ENCODE data around the gene DNAJC15. TPM values are rescaled to one million over a fixed set of nuclear protein-coding genes. Genes with fewer than 3 reads are reported as not detected.

The DNAJC15 gene
- polyA plus RNA-seq, 6 donors from 2014 or later, result 17.0 to 46.1 (median 32.9) TPM

DNA sequence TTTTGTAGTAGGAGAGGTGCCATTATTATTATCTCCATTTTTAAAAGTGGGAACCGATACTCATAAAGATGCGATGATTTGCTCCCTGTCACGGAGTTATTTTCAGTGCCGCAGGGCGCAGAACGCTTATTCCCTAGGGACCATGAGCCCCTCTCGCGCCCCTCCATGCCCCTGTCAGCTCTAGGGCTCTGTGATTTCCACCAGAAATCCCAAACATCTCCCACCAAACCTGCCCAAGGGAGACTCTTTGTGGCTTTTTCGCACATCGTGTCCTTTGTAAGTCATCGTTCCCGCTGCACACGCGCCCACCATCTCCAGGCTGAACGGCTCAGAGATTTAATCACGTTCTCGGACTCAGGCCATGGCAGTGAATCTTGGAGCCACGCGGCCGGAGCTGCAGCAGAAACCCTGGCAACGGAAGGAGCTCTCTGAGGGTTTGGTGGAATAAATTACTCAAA is 105.1 kb downstream of the DNAJC15 start:
- H3K36me3 Mint-ChIP-seq, result no peaks in the 10 kb centered on the region
- ATAC-seq (ENCODE audit: low read depth in 2 of 2) (no peak), DNase-seq (no peak)
- H3K9me3 Mint-ChIP-seq, result no peaks in the 10 kb centered on the region
- H3K4me3 Mint-ChIP-seq, result peak overlapping the region in 2 of 8 donors; percentile 12 to 46
- no peak overlapping the region for H3K27ac Mint-ChIP-seq
- H3K27me3 Mint-ChIP-seq, result peaks cover 25 to 29% (median 26%) of the 10 kb centered on the region in 3 donors
- H3K4me1 Mint-ChIP-seq, result peaks cover 11 to 20% (median 13%) of the 10 kb centered on the region in 3 donors

DNA sequence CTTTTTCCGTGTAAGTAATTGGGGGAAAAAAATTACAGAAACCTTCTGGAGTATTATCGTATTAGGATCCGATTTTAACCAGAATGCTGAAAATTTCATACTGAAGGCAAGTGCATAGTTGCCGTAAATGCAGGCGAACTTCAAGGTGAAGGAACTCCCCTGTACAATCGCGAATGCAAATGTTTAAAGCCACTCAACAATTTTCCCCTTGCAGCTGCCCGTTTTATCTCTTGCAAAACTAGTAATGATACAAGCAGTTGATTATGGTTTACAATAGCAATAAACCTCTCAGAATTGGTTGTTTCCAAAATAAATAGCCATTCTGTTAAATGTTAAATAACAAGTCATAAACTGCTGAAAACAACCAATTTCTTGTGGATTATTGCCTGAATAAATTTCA is 105.7 kb downstream of the DNAJC15 start:
- Mint-ChIP-seq H3K9me3 (no peaks in the 10 kb centered on the region), H3K4me3 (peak overlapping the region in 1 of 8 donors; percentile 46), H3K4me1 (peaks cover 11 to 20% (median 13%) of the 10 kb centered on the region in 3 donors), H3K27me3 (peaks cover 26 to 30% (median 29%) of the 10 kb centered on the region in 3 donors), H3K27ac (no peak overlapping the region), H3K36me3 (no peaks in the 10 kb centered on the region)
- no peak for DNase-seq
- no peak for ATAC-seq (ENCODE audit: low read depth in 2 of 2)

DNA sequence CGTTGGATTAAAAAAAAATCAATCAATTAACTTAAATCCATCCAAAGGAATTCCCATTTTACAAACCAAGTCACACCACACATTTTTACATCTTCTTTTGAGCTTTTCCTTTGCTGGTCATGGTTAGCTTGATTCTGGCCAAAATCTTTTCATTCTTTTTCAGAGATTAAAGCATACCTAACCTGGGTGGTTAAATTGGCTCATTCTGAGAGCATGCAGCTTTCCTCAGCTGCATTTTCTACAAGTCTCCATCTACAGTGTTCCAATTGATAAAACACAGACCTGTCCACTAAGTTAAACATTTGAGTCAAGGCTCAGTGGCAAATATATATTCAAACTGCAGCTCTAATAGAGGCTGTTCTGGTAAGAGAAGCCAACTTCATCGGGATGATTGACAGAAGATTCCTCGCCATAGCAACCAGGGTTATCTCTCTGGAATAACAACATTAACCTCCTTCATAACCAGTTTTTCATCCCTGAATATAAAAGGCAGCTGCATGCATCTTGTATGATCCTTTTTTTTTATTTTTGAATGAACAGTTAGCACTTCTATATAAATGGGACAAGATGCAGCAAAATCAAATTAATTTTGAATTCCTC is 106.2 kb downstream of the DNAJC15 start:
- no peak for DNase-seq
- Mint-ChIP-seq H3K4me3 (no peak overlapping the region), H3K4me1 (peaks cover 11 to 20% (median 13%) of the 10 kb centered on the region in 3 donors), H3K27ac (peak overlapping the region in 1 of 6 donors; percentile 62), H3K9me3 (no peaks in the 10 kb centered on the region), H3K36me3 (no peaks in the 10 kb centered on the region), H3K27me3 (peaks cover 26 to 30% (median 29%) of the 10 kb centered on the region in 3 donors)
- no peak for ATAC-seq (ENCODE audit: low read depth in 2 of 2)

DNA sequence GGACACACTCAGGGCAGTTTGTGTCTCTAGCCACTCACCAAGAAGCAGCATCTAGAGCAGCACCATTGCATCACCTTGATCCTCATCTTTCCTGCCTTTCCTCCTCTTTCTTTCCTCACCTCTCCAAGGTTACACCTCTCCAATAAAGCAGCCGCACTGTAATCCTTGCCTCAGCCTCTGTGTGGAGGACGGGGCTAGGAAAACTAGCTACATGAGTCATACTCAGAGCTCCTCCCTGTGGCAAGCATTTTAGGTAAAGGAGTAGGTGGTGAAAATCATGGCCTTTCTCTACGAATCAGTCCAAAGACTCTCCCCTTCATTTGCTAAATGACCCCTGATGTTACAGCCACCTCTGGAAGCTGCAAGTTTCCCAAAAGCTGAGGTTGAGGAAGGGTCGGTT is 108.9 kb downstream of the DNAJC15 start:
- Mint-ChIP-seq H3K9me3 (peaks cover 0 to 1% (median 0%) of the 10 kb centered on the region in 7 donors), H3K27ac (no peak overlapping the region), H3K27me3 (peaks cover 30 to 39% (median 31%) of the 10 kb centered on the region in 3 donors), H3K4me3 (no peak overlapping the region), H3K4me1 (peaks cover 11 to 14% (median 13%) of the 10 kb centered on the region in 3 donors), H3K36me3 (no peaks in the 10 kb centered on the region)
- no peak for ATAC-seq (ENCODE audit: low read depth in 2 of 2)
- no peak for DNase-seq

DNA sequence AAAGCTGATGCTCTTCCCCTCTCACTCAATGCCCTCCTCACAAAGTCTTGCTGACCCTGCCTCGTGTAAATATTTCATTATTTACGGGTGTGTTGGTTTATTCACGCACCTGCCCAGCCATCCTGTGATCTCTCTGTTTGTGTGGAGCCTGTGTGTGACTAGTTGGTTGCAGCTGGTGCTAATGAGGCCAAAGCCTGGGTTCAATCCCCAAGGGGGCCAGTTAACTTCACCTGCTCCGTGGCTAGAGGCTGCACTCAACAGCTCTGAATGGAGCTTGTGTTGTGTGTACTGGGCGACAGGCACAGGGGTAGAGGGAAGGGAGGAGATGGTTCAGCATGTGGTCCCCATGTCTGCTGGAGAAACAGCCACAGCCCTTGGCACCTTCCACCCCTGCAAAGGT is 109.5 kb downstream of the DNAJC15 start:
- H3K27me3 Mint-ChIP-seq, result peaks cover 24 to 36% (median 27%) of the 10 kb centered on the region in 3 donors
- no peak for ATAC-seq (ENCODE audit: low read depth in 2 of 2)
- H3K4me3 Mint-ChIP-seq, result no peak overlapping the region
- no peak for DNase-seq
- no peak overlapping the region for H3K27ac Mint-ChIP-seq
- peaks cover 0 to 1% (median 0%) of the 10 kb centered on the region in 7 donors for H3K9me3 Mint-ChIP-seq
- peaks cover 5 to 8% (median 7%) of the 10 kb centered on the region in 3 donors for H3K4me1 Mint-ChIP-seq
- H3K36me3 Mint-ChIP-seq, result no peaks in the 10 kb centered on the region

DNA sequence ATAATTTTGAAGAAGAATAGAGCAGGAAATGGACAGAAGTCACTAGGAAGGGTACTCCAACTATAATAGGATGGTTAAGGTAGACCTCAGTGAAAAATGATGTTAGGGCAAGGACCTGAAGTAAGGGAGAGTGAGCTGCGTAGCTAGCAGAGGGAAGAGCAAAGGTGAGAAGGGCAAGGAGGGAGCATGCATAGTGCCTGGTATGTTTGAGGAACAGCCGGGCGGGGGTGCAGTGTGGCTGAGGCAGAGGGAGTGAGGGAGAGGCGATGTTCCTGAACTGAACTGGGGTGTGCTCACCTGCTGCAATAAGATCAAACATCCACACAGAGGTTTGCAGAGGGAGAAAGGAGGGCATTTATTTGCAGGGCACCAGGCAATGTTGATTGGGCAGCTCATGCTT is 110.4 kb downstream of the DNAJC15 start:
- ATAC-seq (ENCODE audit: low read depth in 2 of 2), result no peak
- no peaks in the 10 kb centered on the region for H3K4me1 Mint-ChIP-seq

DNA sequence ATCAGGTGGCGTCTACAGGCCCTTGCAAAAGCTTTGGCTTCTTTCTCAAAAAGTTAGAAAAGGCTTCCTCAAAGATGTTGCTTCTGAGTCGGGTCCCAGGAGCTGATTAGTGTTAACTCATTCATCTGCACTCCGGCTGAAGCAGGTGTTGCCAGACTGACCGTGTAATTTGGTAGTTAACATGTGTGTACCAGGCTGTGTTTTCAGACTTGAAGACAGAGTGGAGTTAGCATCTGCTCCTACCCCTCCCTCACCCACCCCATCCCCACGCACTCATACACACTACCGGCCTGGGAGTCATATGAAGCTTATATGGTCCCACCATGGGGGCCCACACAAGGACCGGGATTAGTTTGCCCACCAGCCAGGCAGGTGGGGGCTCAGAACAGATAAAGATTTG is 111.5 kb downstream of the DNAJC15 start:
- no peak for DNase-seq
- peaks cover 19 to 36% (median 19%) of the 10 kb centered on the region in 3 donors for H3K27me3 Mint-ChIP-seq
- H3K9me3 Mint-ChIP-seq, result peaks cover 0 to 1% (median 0%) of the 10 kb centered on the region in 7 donors
- no peak overlapping the region for H3K27ac Mint-ChIP-seq
- no peak for ATAC-seq (ENCODE audit: low read depth in 2 of 2)
- no peaks in the 10 kb centered on the region for H3K36me3 Mint-ChIP-seq
- no peaks in the 10 kb centered on the region for H3K4me1 Mint-ChIP-seq
- H3K4me3 Mint-ChIP-seq, result no peak overlapping the region

More for the DNA sequence above, 110.4 kb downstream of the DNAJC15 start:
- peaks cover 23 to 36% (median 27%) of the 10 kb centered on the region in 3 donors for H3K27me3 Mint-ChIP-seq
- no peak overlapping the region for H3K27ac Mint-ChIP-seq
- DNase-seq, result no peak
- peaks cover 0 to 1% (median 0%) of the 10 kb centered on the region in 7 donors for H3K9me3 Mint-ChIP-seq
- H3K4me3 Mint-ChIP-seq, result no peak overlapping the region
- no peaks in the 10 kb centered on the region for H3K36me3 Mint-ChIP-seq

DNA sequence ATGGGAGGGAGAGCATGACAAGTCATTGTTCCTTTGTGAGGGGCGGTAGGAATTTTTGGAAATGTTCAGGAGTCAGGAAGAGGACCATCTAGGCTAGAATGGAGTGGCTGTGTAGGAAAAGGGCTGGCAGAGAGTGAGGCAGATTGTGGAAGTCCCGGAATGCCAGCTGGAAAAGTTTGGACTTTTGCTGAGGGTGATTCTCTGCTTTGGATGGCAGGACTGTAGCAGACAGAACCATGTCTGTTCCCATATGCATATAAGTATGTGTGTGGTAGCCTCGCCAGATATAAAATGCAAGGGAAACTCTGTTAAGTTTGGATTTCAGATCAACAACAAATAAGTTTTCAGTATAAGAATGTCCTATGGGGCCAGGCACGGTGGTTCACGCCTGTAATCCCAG is 112.1 kb downstream of the DNAJC15 start:
- no peak overlapping the region for H3K4me3 Mint-ChIP-seq
- ATAC-seq (ENCODE audit: low read depth in 2 of 2) (no peak), DNase-seq (no peak)
- peaks cover 0 to 1% (median 0%) of the 10 kb centered on the region in 7 donors for H3K9me3 Mint-ChIP-seq
- H3K27me3 Mint-ChIP-seq, result peaks cover 19 to 36% (median 20%) of the 10 kb centered on the region in 3 donors
- no peaks in the 10 kb centered on the region for H3K4me1 Mint-ChIP-seq
- H3K36me3 Mint-ChIP-seq, result no peaks in the 10 kb centered on the region
- peak overlapping the region in 2 of 6 donors; percentile 12 to 75 for H3K27ac Mint-ChIP-seq

DNA sequence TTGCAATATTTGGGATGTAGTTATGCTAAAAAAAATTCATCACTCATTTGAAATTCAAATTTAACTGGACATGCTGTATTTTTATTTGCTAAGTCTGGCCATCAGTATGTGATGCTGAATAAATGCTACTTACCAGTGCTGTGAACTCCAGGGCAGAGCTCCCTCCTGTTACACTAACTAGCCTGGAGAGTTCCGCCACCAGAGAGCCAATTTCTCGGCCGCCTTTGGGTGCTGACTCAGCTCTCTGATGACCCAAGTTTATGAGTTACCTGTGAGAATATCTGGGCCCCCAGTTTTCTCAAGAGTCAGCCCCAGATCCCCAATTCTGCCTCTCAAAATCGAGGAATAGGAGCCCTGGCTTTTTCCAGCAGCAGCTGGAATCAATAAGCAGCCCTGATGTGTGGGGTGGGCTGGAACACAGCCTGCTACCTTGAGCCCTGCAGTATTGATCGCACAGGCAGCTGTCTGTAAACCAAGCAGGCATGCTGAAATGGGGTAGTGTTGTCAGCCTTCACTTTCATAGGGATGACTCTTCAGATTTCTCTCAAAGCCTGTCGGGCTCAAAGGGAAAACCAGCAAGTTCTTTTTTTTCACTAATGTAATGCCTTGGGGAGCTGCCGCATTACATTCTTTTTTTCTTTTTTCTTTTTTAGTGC is 113.7 kb downstream of the DNAJC15 start:
- ATAC-seq (ENCODE audit: low read depth in 2 of 2), result no peak
- Mint-ChIP-seq H3K4me3 (no peak overlapping the region), H3K27me3 (peaks cover 19 to 46% (median 23%) of the 10 kb centered on the region in 3 donors), H3K27ac (no peak overlapping the region), H3K4me1 (no peaks in the 10 kb centered on the region), H3K36me3 (no peaks in the 10 kb centered on the region), H3K9me3 (peaks cover 0 to 1% (median 0%) of the 10 kb centered on the region in 7 donors)
- no peak for DNase-seq

DNA sequence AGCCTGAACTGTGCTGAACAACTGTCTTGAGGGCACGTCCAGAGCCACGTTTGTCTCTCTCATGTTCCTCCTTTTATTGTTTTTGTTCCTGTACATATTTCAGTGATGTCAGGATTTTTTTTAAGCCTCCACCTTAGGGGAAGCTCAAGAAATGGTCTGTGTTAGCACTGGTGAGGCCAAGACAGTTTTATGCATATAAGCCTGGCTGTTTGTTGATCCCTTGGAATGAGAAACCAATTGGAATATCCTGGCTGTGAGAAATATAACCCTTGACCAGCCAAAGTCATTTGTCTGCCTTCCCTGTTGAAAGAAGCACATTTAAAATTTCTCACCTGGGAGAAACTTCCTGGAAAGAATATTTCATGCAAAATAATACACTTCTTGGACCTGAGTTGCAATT is 115.8 kb downstream of the DNAJC15 start:
- Mint-ChIP-seq H3K27me3 (peaks cover 12 to 36% (median 15%) of the 10 kb centered on the region in 3 donors), H3K36me3 (no peaks in the 10 kb centered on the region), H3K9me3 (peaks cover 0 to 1% (median 0%) of the 10 kb centered on the region in 7 donors), H3K4me3 (no peak overlapping the region), H3K4me1 (no peaks in the 10 kb centered on the region), H3K27ac (peak overlapping the region in 1 of 6 donors; percentile 24)
- DNase-seq (no peak), ATAC-seq (ENCODE audit: low read depth in 2 of 2) (no peak)

DNA sequence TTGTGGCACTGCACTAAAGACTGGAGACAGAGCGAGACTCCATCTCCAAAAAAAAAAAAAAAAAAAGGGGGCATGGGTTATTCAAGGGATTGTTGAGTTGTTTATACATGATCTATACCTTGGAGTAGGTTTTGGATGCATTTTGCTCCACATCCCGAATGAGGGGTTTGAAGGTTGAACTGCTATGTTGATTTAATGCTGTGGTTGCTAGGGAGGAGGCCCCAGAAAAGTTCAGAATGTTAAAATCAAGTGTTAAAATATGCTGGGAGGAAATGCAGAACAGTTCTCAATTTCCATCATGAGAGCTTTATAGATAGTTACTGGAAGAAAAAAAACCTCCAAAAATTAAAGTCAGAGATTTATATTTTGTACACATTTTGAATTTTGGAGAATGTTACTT is 116.5 kb downstream of the DNAJC15 start:
- no peak for ATAC-seq (ENCODE audit: low read depth in 2 of 2)
- DNase-seq, result no peak
- Mint-ChIP-seq H3K4me3 (no peak overlapping the region), H3K36me3 (no peaks in the 10 kb centered on the region), H3K9me3 (peaks cover 0 to 1% (median 0%) of the 10 kb centered on the region in 7 donors), H3K27me3 (peaks cover 12 to 40% (median 15%) of the 10 kb centered on the region in 3 donors), H3K27ac (no peak overlapping the region), H3K4me1 (no peaks in the 10 kb centered on the region)

DNA sequence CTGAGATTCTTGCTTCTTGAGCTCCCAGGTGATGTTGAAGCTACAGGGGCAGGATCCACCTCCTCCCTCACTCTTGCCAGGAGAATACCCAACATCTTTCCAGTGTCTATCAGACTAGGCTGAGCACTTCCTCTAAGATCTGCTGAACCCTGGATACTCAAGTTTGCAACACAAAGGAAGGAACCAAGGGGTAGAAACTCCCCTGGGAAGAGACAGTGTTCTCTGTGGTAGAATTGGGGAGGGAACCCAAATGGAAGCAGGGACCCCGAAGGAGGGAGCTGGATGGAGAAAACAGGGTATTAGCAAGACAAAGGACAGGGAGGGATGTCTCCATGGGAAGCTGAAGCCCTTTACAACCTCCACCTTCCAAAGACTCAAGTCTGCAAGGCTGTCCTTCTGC is 117.6 kb downstream of the DNAJC15 start:
- Mint-ChIP-seq H3K9me3 (no peaks in the 10 kb centered on the region), H3K4me1 (no peaks in the 10 kb centered on the region), H3K27me3 (peaks cover 13 to 41% (median 13%) of the 10 kb centered on the region in 3 donors), H3K4me3 (no peak overlapping the region), H3K36me3 (no peaks in the 10 kb centered on the region), H3K27ac (no peak overlapping the region)
- DNase-seq (no peak), ATAC-seq (ENCODE audit: low read depth in 2 of 2) (no peak)

DNA sequence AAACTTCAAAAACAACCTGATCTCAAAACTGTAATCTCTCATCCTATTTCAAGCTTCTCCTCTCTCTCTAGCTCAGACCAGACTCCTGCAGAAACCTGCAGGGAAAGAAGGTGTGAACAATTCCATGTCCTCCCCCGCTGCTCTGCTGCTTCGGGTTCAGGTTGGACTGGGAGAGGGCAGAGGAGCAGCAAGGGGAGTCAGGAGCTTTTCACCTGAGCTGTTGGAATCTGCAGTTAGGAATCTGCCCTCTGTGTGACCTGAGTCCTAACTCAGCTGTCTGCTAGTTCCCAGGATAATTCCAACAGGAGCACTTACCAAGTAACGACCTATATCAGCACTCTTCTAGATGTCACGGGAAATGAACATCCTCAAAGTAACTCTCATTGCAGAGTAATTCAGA is 118.3 kb downstream of the DNAJC15 start:
- Mint-ChIP-seq H3K27me3 (peaks cover 17 to 48% (median 18%) of the 10 kb centered on the region in 3 donors), H3K36me3 (no peaks in the 10 kb centered on the region), H3K4me3 (no peak overlapping the region), H3K27ac (no peak overlapping the region), H3K4me1 (peaks cover 0 to 2% (median 0%) of the 10 kb centered on the region in 3 donors), H3K9me3 (no peaks in the 10 kb centered on the region)
- no peak for ATAC-seq (ENCODE audit: low read depth in 2 of 2)
- no peak for DNase-seq

DNA sequence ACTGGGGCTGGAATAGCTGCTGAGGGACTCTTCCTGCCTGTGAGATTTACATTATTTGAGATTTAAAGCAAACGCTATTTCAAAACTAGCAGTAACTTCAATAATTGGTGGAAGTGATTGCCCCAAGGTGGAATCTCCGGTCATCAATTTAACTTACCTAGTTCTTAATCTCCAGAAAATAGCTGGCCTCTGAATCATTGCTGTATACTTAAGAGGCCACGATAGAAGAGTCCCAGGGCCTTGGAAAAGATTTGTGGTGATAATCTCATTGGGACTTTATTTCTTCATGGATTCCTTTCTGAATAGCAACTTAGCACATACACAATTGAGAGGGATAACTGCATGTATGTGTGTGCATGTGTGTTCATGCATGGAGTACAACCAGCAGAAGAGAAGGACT is 120.2 kb downstream of the DNAJC15 start:
- H3K4me1 Mint-ChIP-seq, result peaks cover 0 to 2% (median 0%) of the 10 kb centered on the region in 3 donors
- H3K9me3 Mint-ChIP-seq, result no peaks in the 10 kb centered on the region
- H3K27me3 Mint-ChIP-seq, result peaks cover 15 to 46% (median 18%) of the 10 kb centered on the region in 3 donors
- H3K27ac Mint-ChIP-seq, result no peak overlapping the region
- DNase-seq, result no peak
- no peaks in the 10 kb centered on the region for H3K36me3 Mint-ChIP-seq
- ATAC-seq (ENCODE audit: low read depth in 2 of 2), result no peak
- no peak overlapping the region for H3K4me3 Mint-ChIP-seq
